C4-2B (cell line): Measurements from ENCODE around the gene TMEM161B.

Experiments used
- CTCF ChIP-seq: fragments of 450-650 bp; conservative IDR thresholded peaks from 2 replicates; pipeline ENCODE4 v1.5.1; 2017; ENCODE audit warnings: mild to moderate bottlenecking
- ZFX ChIP-seq: fragments of 450-650 bp; IDR thresholded peaks from 2 replicates; pipeline ENCODE4 v1.6.1; 2017

- no peak for TF ChIP-seq CTCF
- no peak for TF ChIP-seq ZFX
These were observed 5.3 kb downstream of the TMEM161B start for GRCh38 chr5:88263349-88263748.
